PFSK-1 (cell line): ENCODE data around the gene EEF1AKMT2.

Source experiments
- FOXP2 ChIP-seq: optimal IDR thresholded peaks from 2 replicates; pipeline ENCODE3; 2011; ENCODE audit warnings: borderline replicate concordance, control low read depth, inconsistent platforms; ENCODE audit not compliant: insufficient read depth; ENCODE audit errors: extremely low read length, extremely low read depth
- POLR2AphosphoS5 ChIP-seq: IDR thresholded peaks from 2 replicates; pipeline ENCODE4 v1.6.1; 2012; ENCODE audit warnings: low read depth, mild to moderate bottlenecking, control low read depth, low read length, moderate library complexity
- REST ChIP-seq, 2 experiments: IDR thresholded peaks; 2 replicates each; pipeline versions ENCODE4 v1.6.1 to v1.8.0; 2011 to 2012; ENCODE audit warnings: low read depth in 2 of 2, low read length in 2 of 2, control low read depth in 1 of 2, inconsistent platforms in 1 of 2, mild to moderate bottlenecking in 1 of 2, moderate library complexity in 1 of 2; ENCODE audit not compliant: insufficient read depth in 1 of 2
- SIN3A ChIP-seq: IDR thresholded peaks from 2 replicates; pipeline ENCODE4 v1.6.1; 2012; ENCODE audit warnings: mild to moderate bottlenecking, low read length, moderate library complexity, borderline replicate concordance; ENCODE audit not compliant: insufficient read depth
- TAF1 ChIP-seq: IDR thresholded peaks from 2 replicates; pipeline ENCODE4 v1.6.1; 2012; ENCODE audit warnings: low read length, control low read depth, borderline replicate concordance; ENCODE audit not compliant: insufficient read depth

Gene EEF1AKMT2

DNA sequence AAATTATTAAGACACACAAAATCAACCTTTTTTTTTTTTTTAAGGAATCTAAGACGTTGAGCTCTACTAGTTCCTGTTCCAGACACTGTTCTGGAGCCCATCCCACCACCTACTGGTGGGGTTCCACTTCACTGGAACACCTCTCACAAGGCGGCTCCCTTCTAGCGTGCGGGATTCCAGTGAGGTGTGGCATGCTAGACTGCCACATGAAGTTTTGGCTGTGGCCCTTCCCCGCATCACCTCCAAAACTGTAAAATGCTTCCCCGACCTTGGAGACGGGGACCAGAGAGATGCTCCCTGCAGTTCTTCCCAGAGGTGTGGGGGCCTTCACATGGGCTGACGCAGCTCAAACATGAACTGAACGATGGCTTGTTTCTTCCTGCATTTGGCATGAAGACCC lies 60.1 kb downstream of the EEF1AKMT2 start:
- TF ChIP-seq SIN3A (no peak), FOXP2 (no peak), REST (IDR thresholded peaks at IDR 0.05; ENCODE audit: insufficient read depth in 1 of 2, low read depth in 2 of 2, low read length in 2 of 2) (no peak), TAF1 (no peak), POLR2AphosphoS5 (no peak)

DNA sequence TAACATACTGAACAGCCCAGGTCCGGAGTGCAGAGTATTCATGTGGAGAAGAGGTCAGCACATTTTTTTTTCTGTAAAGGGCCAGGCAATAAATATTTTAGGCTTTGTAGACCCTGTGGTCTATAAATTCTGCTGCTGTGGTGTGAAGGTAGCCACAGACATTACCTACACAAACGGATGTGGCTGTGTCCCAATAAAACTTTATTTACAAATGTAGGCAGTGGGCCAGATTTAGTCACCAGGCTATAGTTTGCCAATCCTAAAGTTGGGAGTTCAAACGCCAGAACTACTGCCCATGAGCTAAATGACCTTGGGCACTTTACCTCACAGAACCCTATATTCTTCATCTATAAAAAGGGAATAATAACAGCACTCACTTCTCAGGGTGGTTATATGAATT lies 60.9 kb downstream of the EEF1AKMT2 start:
- no peak for TF ChIP-seq REST (IDR thresholded peaks at IDR 0.05; ENCODE audit: insufficient read depth in 1 of 2, low read depth in 2 of 2, low read length in 2 of 2)
- no peak for TF ChIP-seq POLR2AphosphoS5

GRCh38 chr10:124728830-124729661 lies 62.6 kb downstream of the EEF1AKMT2 start:
- no peak for TF ChIP-seq SIN3A

DNA sequence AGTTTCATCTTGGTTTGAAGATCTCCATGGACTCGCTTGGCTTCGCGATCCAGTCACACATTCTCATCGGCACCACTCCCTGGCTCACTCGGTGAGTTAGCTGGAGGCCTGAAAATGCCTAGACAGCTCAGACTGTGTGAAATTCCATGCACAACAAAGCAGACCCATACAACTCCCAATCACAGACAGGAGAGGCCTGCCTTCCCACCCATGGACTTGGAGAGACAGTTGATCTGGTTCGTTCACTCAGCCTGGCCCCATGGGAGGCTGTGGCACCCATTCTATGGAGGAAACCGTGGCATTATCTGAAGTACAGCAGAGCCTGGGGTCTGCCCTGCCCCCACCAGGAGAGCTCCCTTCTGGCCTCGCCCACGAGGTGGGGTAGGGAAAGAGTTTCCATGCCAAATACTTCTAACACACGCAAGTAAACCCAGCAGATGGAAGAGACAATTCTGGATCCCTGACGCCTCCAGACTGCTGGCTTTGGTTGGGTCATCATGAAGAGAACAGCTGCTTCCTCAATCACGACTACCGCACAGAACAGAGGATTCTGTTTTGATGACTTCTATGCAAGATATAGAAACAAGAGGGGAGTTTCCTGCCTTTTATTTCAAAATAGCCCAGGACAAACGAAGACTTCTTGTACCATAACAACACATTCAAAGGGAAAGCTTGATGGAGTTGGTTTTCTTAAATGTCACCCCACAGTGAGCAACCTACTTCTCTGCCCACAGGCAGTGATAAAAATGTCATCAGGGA lies 63.4 kb downstream of the EEF1AKMT2 start:
- TF ChIP-seq REST (IDR thresholded peaks at IDR 0.05; ENCODE audit: insufficient read depth in 1 of 2, low read depth in 2 of 2, low read length in 2 of 2) (no peak), SIN3A (no peak), POLR2AphosphoS5 (no peak), TAF1 (no peak), FOXP2 (no peak)

- no peak for TF ChIP-seq FOXP2
- TF ChIP-seq SIN3A: no peak
- no peak for TF ChIP-seq REST (IDR thresholded peaks at IDR 0.05; ENCODE audit: insufficient read depth in 1 of 2, low read depth in 2 of 2, low read length in 2 of 2)
- TF ChIP-seq TAF1: no peak
- TF ChIP-seq POLR2AphosphoS5: no peak
These were observed 64.2 kb downstream of the EEF1AKMT2 start for GRCh38 chr10:124727361-124727960.
